Forelimb muscle (tissue), 1 donor: ENCODE results near the gene MKNK2. TPM values are rescaled to one million over a fixed set of nuclear protein-coding genes. Genes with fewer than 3 reads are reported as not detected.
A peak's percentile ranks its signal among the peaks of the same experiment; 100 is the strongest.
"Not testable (repeated sequence)": the region's sequence is repeated elsewhere in the genome, so short reads cannot be mapped to it uniquely, and the experiment has no call there.

Source experiments
- DNase-seq: peaks from one replicate; pipeline ENCODE4 v3.0.0-alpha.2; 2013; ENCODE audit warnings: low read depth
- polyA plus RNA-seq: library from polyadenylated mRNA; unstranded; fragments of 120-200 nt; gene quantifications from one replicate; pipeline ENCODE4 v1.2.1, GENCODE V29; 2013; ENCODE audit not compliant: insufficient read length

MKNK2 gene
- 95.0 TPM for polyA plus RNA-seq

GRCh38 chr19:2050991-2051772, at the start of gene MKNK2:
Gene MKNK2, minus strand, starts transcription at chr19:2051244. Its CDS starts 393 bp downstream, at chr19:2050851.
- no peak for DNase-seq

DNA sequence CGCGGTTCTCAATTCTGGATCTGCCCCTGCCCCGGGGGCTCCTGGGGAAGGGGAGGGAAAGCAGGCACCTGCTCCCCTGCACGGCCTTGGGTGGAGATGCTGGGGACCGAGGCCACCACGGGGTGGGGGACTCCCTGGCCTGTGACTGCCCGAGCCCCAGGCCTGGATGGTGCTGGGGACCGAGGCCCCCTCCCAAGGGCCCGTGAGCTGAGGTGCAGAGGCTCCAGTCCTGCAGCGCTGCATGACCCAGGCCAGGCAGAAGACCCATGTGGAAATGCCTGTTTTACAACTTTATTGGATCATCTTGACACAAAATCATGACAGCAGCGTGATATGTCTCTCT, 49.6 kb upstream of the MKNK2 start:
- no peak for DNase-seq

DNA sequence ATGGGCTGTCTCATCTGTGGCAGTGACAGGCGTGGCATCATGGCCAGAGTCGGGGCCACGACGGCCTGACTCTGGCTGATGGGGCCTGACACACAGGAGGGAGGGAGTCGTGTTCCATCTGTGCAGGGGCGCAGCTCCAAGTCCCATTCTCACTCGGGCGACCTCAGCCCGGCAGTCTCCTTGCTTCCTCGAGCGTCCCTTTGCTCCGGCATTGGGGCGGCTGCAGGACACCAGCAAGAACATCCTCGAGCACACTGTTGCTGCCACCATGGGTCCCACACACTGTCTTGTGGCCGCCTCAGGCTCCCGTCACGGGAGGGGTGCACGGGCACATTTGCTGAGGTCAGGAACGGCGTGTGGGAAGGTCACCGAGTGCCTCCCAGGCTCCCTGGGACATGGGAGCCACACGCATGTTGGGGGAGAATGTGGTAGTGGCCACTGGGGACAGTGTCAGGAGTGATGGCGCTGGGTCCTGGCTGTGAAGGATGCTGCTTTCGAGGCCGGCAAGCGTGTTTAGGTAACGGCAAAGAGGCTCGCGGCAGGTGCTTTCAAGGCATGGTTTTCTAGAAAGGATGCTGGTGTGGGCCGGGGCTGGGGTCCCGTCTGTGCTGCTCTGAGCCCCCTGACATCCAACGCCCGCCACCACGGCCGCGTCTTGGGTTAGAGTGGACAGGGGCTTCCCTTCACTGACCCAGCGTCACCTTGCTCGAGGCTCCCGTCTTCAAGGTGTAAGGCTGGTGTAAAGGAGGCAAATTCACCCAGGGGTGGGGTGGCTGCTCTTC, 49.1 kb upstream of the MKNK2 start:
- DNase-seq, result no peak

DNA sequence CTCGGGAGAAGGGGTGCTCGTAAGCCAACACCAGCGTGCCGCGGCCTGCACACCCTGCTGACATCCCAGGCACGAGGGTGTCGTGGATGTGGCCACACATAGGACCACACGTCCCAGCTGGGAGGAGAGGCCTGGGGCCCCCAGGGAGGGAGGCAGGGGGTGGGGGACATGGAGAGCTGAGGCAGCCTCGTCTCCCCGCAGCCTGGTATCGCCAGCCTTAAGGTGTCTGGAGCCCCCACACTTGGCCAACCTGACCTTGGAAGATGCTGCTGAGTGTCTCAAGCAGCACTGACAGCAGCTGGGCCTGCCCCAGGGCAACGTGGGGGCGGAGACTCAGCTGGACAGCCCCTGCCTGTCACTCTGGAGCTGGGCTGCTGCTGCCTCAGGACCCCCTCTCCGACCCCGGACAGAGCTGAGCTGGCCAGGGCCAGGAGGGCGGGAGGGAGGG, 48.0 kb upstream of the MKNK2 start:
- DNase-seq, result no peak

DNA sequence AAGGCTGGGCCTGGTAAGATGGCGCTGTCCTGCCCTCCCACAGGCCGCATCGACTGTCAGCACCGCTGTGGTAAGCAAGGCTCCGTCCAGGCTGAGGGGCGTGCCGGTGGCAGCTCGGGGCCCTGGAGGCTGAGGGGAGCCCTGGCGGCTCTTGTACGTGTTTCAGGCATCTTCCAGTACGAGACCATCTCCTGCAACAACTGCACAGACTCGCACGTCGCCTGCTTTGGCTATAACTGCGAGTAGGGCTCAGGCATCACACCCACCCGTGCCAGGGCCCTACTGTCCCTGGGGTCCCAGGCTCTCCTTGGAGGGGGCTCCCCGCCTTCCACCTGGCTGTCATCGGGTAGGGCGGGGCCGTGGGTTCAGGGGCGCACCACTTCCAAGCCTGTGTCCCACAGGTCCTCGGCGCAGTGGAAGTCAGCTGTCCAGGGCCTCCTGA, 46.9 kb upstream of the MKNK2 start:
- DNase-seq, result no peak

DNA sequence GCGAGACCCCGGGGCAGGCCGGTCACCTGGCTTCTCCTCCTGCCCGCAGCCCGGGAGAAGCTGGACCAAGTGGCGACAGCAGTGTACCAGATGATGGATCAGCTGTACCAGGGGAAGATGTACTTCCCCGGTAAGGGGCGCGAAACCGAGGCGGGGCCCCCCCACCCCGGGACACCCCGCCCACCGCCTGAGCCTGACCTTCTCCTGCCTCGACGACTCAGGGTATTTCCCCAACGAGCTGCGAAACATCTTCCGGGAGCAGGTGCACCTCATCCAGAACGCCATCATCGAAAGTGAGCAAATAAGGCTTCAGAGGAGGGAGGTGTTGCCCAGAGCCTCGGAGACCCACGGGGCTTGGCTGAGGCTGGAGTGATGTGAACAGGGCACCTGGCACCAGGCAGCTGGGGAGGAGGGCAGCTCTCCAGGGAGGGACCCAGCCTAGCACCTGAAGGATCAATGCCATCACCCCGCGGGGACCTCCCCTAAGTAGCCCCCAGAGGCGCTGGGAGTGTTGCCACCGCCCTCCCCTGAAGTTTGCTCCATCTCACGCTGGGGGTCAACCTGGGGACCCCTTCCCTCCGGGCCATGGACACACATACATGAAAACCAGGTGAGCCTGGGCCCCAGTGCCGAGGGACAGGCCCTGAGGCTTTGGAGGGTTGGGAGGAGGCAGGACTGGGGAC, 46.3 kb upstream of the MKNK2 start:
- no peak for DNase-seq

DNA sequence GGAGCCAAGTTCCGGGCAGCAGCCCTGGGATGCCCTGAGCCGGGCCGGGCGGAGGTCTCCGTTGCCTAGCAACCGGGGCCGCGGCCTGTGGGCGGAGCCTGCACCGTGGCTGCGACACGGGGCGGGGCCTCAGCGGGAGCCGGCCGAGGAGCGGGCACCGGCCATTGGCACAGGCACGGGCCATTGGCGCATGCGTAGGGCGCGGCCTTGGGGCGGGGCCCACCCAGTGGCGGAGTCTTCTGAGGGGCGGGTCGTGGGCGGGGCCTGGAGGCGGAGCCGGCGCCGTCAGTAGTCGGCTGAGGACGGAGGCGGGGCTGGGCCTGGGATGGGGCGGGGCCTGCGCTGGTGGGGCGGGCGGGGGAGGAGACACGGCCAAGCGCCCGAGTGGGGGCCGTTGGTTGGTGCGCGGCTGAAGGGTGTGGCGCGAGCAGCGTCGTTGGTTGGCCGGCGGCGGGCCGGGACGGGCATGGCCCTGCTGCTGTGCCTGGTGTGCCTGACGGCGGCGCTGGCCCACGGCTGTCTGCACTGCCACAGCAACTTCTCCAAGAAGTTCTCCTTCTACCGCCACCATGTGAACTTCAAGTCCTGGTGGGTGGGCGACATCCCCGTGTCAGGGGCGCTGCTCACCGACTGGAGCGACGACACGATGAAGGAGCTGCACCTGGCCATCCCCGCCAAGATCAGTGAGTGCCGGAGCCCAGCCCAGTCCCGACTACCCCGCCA, 45.6 kb upstream of the MKNK2 start, which contains the start of gene IZUMO4:
TSS of gene IZUMO4 (plus strand) at position 436 of the 723 bp plus-strand sequence. CDS start at position 467, 31 bp downstream.
- peak; percentile 72 for DNase-seq

DNA sequence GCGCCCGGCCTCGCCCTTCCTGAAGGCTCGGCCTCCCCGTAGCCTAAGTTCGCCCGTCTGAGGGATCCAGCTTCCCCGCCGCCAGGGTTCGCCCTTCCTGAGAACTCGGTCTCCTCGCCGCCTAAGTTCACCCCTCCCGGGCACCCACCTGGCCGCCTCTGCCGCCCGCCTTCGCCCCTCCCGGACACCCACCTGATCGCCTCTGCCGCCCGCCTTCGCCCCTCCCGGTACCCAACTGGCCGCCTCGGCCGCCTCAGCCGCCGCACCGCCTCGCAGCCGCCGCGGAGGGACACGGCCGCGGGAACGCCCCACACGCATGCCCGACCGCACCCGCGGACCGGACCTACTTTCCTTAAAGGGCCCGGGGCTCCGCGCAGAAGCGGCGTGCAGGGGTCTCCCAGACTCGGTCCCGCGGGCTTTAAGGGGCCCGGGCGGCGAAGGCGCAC, 45.0 kb upstream of the MKNK2 start, which contains the start of gene MOB3A:
TSS of gene MOB3A (minus strand) at position 293 of the 446 bp plus-strand sequence. CDS start 17,766 bp downstream, outside the sequence.
- no peak for DNase-seq

DNA sequence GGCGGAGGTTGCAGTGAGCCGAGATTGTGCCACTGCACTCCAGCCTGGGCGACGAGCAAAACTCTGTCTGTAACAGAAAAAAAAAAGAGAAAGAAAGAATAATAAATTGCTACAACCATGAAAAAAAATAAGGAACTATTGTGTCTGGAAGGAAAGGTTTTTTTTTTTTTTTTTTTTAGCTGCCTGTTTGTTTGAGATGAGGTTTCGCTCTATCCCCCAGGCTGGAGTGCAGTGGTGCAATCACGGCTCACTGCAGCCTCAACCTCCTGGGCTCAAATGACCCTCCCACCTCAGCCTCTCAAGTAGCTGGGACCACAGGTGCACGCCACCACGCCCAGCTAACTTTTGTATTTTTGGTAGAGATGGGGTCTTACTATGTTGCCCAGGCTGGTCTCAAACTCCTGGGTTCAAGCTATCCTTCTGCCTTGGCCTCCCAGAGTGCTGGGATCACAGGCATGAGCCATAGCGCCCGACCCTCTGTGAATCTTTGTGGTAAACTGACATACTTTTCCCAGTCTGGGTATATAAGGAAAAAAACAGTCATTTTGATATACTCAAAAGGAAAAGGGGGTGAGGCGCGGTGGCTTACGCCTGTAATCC, 41.0 kb upstream of the MKNK2 start:
- not testable (repeated sequence) for DNase-seq

DNA sequence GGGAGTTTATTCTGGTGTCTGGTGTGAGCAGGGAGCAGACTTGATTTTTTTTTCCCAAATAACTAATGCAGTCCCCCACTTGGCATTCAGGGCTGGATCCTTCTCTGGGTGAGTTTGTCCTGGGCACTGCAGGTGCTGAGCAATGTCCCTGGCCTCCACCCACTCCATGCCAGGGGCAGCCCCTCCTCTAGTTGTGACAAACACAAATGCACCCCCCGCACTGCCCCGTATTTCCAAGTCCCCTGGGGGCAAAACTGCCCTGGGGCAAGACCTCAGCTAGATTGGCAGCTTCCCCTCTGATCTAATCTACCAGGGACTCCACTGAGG, 38.6 kb upstream of the MKNK2 start:
- DNase-seq, result no peak

DNA sequence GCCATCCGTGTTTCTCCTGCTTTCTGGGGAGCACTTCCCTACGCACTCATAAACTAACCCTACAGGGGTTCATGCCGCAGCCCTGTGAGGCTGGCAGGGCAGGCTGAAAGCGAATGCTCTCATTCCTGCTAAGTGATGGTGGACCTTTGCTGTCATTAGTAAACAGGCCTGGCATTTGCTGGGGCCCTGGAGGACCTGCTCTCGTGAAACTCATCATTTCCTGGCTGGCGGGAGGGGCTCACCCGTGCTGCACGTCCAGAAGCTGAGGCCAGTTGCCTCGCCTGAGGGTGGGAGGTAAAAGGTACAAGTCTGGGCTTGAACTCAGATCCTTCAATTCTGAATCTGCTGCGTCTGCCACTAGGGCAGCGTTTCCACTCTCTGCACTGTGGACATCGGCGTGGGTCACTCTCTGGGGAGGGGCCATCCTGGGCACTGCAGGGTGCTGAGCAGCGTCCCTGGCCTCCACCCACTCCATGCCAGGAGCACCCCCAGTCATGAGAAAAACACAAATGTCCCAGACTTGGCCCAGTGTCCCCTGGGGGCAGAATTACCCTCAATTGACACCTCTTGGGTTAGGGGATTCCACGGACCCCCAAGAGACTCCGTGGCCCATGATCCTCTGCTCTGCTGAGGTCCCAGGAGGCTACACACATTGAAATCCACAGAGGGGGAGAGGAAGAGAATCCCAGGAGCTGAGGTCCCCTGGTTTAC, 38.1 kb upstream of the MKNK2 start:
- no peak for DNase-seq

DNA sequence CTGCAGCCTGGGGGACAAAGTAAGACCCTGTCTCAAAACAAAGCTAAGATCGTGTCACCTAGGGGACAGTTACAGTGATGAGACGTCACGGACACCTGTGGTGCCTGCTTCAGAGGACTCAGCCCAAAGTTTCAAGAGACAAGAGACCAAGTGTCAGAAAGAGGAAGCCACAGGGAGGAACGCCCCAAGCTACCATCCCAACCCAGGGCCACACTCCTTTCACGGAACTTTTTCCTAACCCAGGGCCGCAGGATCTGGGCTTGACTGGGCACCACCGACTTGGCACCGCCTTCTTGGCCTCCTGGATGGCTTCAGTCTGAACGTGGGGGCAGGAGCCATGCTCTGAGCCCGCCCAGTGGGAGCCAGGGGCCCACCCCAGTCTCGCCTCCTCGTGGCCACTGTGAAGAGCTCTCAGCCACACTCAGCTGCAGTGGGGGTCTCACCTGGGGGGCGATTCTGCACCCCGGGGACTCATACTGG, 36.6 kb upstream of the MKNK2 start:
- DNase-seq, result no peak

DNA sequence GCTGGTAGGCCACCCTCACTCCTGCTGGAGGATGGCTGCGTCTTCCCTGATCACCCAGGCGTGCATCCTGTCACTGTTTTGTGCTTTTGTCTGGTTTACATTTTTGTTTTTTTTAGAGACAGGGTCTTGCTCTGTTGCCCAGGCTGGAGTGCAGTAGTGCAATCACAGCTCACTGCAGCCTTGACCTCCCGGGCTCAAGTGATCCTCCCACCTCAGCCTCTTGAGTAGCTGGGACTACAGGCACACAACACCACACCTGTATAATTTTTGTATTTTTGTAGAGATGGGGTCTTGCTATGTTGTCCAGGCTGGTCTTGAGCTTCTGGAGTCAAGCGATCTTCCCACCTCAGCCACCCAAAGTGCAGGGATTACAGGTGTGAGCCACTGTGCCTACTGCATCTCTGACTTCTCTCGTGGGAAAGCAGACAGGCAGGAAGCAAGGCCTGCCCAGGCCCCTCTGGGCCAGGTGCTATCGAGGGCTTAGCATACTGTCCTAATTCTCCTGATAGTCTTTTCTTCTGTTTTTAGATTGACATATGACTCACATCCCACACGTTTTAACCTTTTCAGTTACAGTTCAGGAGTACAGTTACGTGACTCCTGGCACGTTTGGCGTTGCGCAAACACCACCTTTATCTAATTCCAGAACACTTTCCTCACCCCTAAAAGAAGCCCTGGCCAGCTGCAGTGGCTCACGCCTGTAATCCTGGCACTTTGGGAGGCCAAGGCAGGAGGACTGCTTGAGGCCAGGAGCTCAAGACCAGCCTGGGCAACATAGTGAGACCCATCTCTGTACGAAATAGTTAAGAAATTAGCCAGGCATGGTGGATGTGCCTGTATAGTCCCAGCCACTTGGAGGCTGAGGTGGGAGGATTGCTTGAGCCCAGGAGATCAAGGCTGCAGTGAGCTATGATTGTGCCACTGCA, 35.9 kb upstream of the MKNK2 start:
- DNase-seq, result not testable (repeated sequence)

DNA sequence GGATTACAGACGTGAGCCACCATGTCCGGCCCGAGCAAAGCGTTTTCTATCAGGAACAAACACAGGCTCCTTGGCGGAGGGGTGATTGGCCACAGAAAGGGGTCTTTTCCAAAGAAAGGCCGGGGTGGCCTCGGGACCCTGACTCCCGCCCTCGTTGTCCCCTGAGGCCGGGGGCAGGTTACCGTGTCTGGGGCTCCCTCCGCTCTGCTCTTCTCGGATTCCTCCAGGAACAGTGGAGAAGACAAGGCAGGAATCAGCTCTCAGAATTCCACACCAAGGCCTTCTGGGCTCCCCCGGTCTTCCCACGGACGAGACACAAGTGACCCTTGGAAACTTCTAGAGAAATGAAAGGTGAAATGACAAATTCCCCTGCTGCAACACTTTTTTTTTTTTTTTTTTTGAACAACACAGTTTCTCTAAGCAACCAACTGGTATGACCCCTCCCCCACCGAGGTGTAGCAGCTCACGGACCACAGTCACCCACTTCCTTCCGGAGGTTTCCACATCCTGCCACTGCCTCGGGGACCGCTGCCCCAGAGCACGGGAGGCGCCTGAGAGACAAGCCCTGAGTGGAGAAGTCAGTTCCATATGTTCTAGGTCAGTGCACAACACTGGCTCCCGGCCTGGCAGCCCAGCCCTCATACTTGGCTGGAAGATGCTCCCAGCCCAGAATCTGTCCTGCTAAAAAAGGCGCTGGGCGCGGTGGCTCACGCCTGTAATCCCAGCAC, 34.1 kb upstream of the MKNK2 start:
- DNase-seq, result no peak

DNA sequence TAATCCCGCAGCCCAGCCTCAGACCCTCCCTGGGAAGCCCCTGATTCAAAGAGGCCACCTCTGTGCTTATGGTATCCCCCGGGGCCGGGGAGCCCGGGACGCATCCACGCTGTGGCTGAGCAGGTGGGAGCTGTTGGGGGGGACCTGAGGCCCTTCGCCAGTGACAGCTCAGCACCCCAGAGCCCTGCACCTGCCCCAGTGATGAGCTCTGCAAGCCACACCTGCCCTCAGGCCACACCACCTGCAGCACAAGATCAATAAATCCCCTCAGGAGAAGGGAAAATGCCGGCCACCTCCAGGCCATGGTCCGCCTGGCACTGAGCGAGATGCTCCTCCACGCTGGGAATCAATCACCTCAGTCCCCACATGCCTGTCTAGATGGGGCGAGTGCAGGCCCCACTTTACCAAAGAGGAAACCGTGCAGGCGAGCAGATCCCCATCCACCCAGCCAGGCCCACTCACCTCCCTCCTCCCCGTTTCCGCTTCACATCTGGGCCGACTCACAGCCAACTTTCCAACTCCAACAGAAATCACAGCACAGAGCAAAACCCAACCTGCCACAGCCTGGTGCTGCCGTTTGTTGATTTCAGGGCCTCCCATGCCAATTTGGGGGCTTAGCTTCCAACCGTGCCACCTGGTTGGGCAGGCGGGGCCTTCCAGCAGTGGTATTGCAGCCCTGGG, 32.3 kb upstream of the MKNK2 start:
- DNase-seq, result no peak

DNA sequence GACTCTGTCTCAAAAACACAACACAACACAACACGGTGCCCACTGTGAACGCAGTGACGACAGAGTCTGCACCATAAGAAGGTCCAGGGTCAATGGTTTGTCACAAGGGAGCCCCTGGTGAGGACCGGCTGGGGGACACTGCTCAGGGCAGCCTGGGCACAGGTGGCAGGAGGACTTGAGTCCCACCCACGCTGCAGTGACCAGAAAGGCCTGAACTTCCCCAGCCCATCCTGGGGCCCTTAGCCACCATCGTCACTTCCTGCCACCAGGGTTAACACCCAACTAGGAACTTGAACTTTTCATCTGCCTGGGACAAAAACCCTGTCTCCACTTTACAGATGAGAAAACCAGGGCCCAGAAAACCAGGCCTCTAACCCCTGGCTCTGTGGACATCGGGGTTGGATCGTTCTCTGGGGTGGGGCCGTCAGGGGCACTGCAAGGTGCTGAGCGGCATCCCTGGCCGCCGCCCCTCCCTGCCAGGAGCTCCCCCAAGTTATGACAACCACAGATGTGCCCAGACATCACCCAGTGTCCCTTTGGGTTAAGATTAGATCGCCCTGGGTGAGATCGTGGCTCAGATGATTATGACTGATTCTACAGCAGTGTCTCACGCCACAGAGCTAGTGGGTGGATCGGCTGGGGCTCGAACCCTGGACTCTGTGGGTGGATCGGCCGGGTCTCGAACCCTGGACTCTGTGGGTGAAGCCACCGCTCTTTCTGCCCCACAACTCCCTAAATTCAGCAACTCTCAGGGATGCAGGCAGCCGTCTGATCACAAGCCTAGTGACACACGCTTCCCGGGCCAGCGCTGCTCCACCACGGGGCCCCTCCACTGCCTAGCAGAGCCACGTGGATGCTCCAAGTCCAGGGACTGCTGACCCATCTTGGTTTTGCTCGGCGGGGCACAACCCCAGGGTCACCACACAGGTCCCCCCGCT, 31.1 kb upstream of the MKNK2 start:
- DNase-seq, result no peak
